ENCODE results near the gene KHK.
A peak's percentile ranks its signal among the peaks of the same experiment; 100 is the strongest.
"Not testable (repeated sequence)": the region's sequence is repeated elsewhere in the genome, so short reads cannot be mapped to it uniquely, and the experiment has no call there.

KHK gene

DNA sequence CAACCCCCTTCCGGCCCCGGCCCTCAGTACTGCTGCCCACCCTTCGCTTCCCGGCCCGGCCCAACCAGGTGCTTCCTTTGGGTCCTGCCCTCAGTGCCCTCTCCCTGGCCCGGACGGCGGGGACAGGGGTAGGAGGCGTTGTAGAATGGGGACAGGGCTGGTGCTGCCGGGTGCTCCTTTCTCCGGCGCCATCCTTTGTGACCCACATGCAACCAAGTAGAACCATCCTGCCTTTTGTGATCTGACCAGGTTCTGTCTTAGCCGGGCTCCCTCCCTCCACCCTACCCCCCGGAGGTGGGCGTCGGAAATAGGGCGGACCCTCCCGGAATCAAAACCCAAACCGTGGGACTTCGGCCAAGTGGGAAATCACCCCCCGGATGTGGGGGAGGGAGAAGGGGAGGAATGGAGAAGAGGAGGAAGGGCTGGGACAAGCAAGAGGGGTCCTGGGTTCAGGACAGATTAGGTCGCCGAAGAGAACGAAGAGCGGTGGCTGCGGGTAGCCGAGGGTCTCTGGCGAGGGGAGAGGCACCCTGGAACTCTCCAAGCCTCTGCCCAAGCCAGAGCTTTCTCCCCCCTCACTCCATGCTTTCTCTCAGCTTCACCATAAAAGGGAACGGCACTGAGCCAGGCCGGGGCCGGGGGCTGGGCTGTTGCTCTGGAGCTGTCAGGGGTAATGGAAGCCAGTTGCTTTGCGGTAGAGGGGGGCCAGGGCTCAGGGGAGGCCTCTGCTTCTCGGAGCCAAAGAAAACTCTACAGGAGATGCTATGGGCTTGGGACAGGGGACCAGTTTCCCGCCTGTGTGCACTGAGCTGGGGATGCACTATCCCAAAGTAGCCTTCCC, 14.4 kb upstream of the KHK start:
- Histone ChIP-seq H3K4me1 (ENCODE audit: low read length) (peaks cover 18% of the 10 kb centered on the region), H3K27ac (ENCODE audit: low read length) (peak overlapping the region; percentile 55), H4K20me1 (ENCODE audit: insufficient read depth, low read length) (no peaks in the 10 kb centered on the region), H3K4me2 (ENCODE audit: low read length) (peak overlapping the region; percentile 94), H3K9ac (ENCODE audit: low read length) (peak overlapping the region; percentile 89), H3K36me3 (replicated peaks; ENCODE audit: low read depth, low read length) (peaks cover 31% of the 10 kb centered on the region), H3K27me3 (ENCODE audit: low read depth, low read length) (peaks cover 8% of the 10 kb centered on the region), H3K79me2 (ENCODE audit: low read length) (peaks cover 31% of the 10 kb centered on the region), H3K4me3 (ENCODE audit: low read length) (peak overlapping the region; percentile 98), H3K9me3 (ENCODE audit: insufficient read depth, low read length) (no peaks in the 10 kb centered on the region), H2AFZ (ENCODE audit: low read depth, low read length) (peak overlapping the region; percentile 84)
- TF ChIP-seq, protein P1, sequence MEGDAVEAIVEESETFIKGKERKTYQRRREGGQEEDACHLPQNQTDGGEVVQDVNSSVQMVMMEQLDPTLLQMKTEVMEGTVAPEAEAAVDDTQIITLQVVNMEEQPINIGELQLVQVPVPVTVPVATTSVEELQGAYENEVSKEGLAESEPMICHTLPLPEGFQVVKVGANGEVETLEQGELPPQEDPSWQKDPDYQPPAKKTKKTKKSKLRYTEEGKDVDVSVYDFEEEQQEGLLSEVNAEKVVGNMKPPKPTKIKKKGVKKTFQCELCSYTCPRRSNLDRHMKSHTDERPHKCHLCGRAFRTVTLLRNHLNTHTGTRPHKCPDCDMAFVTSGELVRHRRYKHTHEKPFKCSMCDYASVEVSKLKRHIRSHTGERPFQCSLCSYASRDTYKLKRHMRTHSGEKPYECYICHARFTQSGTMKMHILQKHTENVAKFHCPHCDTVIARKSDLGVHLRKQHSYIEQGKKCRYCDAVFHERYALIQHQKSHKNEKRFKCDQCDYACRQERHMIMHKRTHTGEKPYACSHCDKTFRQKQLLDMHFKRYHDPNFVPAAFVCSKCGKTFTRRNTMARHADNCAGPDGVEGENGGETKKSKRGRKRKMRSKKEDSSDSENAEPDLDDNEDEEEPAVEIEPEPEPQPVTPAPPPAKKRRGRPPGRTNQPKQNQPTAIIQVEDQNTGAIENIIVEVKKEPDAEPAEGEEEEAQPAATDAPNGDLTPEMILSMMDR (IDR thresholded peaks at IDR 0.05; ENCODE audit: low read depth, low read length) = no peak
- no peak for TF ChIP-seq EZH2phosphoT487 (IDR thresholded peaks at IDR 0.05; ENCODE audit: low read depth)

DNA sequence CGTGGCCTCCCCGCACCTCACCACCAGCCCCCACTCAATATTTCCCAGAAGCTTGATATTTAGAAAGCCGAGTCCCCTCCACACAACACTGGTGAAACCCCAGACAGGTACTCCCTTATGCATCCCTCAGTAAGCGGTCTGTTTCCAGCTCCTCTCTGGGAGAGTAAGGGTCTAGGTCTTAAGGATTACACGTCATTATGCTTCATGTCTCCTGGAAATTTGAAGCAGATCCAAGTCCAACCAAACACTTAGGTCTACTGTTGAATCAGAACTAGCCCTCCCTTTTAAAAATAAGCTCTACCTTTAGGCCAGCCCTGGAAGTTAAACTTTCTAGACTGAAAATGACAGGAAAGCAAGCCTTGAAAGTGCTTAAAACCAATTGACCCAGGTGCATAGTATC, 13.7 kb upstream of the KHK start:
- peaks cover 10% of the 10 kb centered on the region for H3K27me3 ChIP-seq (ENCODE audit: low read depth, low read length)
- H3K4me2 ChIP-seq (ENCODE audit: low read length) = peak overlapping the region; percentile 94
- H3K27ac ChIP-seq (ENCODE audit: low read length) = no peak overlapping the region
- H4K20me1 ChIP-seq (ENCODE audit: insufficient read depth, low read length) = no peaks in the 10 kb centered on the region
- H3K4me1 ChIP-seq (ENCODE audit: low read length) = peaks cover 18% of the 10 kb centered on the region
- no peaks in the 10 kb centered on the region for H3K9me3 ChIP-seq (ENCODE audit: insufficient read depth, low read length)
- H2AFZ ChIP-seq (ENCODE audit: low read depth, low read length) = no peak overlapping the region
- H3K79me2 ChIP-seq (ENCODE audit: low read length) = peaks cover 31% of the 10 kb centered on the region
- peak overlapping the region; percentile 98 for H3K4me3 ChIP-seq (ENCODE audit: low read length)
- H3K36me3 ChIP-seq (replicated peaks; ENCODE audit: low read depth, low read length) = peaks cover 25% of the 10 kb centered on the region
- H3K9ac ChIP-seq (ENCODE audit: low read length) = peak overlapping the region; percentile 89; the same call in 1 of the 2 replicates
- TF ChIP-seq, protein P1 (IDR thresholded peaks at IDR 0.05; ENCODE audit: low read depth, low read length) = no peak
- TF ChIP-seq EZH2phosphoT487 (IDR thresholded peaks at IDR 0.05; ENCODE audit: low read depth) = no peak

DNA sequence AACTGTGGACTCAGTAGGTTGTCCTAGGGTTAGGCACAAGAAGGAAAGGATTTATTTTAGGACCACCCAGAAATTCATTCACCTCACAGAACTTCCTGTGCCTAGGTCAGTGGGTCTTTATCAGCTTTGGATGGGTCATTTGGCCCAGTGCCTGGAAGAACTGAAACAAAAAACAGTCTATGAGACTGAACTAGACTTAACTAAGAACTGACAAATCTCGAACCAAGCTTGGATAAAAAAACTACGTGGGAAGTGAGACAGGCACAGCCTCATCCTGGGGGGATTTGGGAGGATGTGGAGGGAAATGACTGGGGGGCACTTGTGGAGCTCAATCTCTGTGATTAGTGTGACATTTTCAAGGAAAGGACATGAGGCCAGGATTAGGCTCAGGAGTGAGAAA, 12.8 kb upstream of the KHK start:
- H3K79me2 ChIP-seq (ENCODE audit: low read length) = peaks cover 25% of the 10 kb centered on the region
- H3K4me2 ChIP-seq (ENCODE audit: low read length) = no peak overlapping the region
- peaks cover 10% of the 10 kb centered on the region for H3K27me3 ChIP-seq (ENCODE audit: low read depth, low read length)
- no peak overlapping the region for H3K27ac ChIP-seq (ENCODE audit: low read length)
- no peak overlapping the region for H3K4me3 ChIP-seq (ENCODE audit: low read length)
- H3K9me3 ChIP-seq (ENCODE audit: insufficient read depth, low read length) = no peaks in the 10 kb centered on the region
- no peak overlapping the region for H2AFZ ChIP-seq (ENCODE audit: low read depth, low read length)
- H3K4me1 ChIP-seq (ENCODE audit: low read length) = peaks cover 18% of the 10 kb centered on the region
- H4K20me1 ChIP-seq (ENCODE audit: insufficient read depth, low read length) = no peaks in the 10 kb centered on the region
- peaks cover 18% of the 10 kb centered on the region for H3K36me3 ChIP-seq (replicated peaks; ENCODE audit: low read depth, low read length)
- TF ChIP-seq EZH2phosphoT487 (IDR thresholded peaks at IDR 0.05; ENCODE audit: low read depth) = no peak
- TF ChIP-seq, protein P1 (IDR thresholded peaks at IDR 0.05; ENCODE audit: low read depth, low read length) = no peak
- no peak overlapping the region for H3K9ac ChIP-seq (ENCODE audit: low read length)

DNA sequence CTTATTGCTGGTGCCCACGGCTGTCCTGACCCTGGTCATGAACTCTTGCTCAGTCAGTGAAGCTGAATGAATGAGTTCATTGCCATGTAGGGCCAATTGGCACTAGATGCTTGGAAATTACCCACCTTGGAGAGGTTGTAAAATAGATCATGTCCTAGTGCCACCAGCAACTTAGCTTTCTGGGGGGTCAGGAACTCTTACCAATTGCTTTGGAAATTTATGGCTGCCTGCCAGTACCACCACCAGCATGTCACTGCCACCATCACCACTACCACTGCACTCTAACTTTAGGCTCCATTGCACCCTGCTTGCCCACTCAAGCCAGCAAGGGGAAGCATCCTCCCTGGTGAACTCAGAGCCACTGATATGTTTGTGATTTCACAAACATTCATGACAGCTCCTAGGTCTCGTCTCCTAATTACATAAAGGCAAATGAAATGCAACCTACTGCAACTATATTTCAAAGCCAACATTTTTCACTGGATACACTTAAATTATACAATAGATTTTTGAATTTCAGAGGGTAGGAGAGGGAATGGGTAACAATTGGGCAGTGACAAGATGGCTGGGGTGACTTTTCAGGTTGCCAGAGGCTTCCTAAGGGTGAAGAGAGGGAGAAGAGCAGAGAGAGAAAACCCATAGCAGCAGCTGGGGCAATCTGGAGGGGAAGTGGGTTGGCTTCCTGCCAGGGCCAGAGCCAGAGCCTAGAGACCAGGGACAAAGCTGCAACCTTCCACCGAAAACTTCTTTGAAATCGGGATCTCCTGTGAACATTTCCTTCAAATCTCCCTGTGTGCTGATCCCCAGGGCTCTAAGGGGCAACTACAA, 11.6 kb upstream of the KHK start:
- H3K9ac ChIP-seq (ENCODE audit: low read length) = no peak overlapping the region
- no peaks in the 10 kb centered on the region for H3K9me3 ChIP-seq (ENCODE audit: insufficient read depth, low read length)
- peaks cover 17% of the 10 kb centered on the region for H3K4me1 ChIP-seq (ENCODE audit: low read length)
- H3K27me3 ChIP-seq (ENCODE audit: low read depth, low read length) = peaks cover 10% of the 10 kb centered on the region
- TF ChIP-seq, protein P1 (IDR thresholded peaks at IDR 0.05; ENCODE audit: low read depth, low read length) = no peak
- no peak for TF ChIP-seq EZH2phosphoT487 (IDR thresholded peaks at IDR 0.05; ENCODE audit: low read depth)
- H2AFZ ChIP-seq (ENCODE audit: low read depth, low read length) = no peak overlapping the region
- H4K20me1 ChIP-seq (ENCODE audit: insufficient read depth, low read length) = no peaks in the 10 kb centered on the region
- H3K4me2 ChIP-seq (ENCODE audit: low read length) = no peak overlapping the region
- no peak overlapping the region for H3K27ac ChIP-seq (ENCODE audit: low read length)
- H3K36me3 ChIP-seq (replicated peaks; ENCODE audit: low read depth, low read length) = peaks cover 6% of the 10 kb centered on the region
- H3K79me2 ChIP-seq (ENCODE audit: low read length) = peaks cover 15% of the 10 kb centered on the region
- no peak overlapping the region for H3K4me3 ChIP-seq (ENCODE audit: low read length)

DNA sequence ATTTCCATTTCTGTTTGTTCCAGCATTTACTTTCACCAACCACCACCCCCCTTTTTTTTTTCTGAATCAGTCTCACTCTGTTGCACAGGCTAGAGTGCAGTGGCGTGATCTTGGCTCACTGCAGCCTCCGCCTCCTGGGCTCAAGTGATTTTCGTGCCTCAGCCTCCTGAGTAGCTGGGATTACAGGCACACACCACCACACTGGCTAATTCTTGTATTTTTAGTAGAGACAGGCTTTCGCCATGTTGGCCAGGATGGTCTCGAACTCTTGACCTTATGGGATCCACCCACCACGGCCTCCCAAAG, 11.1 kb upstream of the KHK start:
- H3K36me3 ChIP-seq (replicated peaks; ENCODE audit: low read depth, low read length); H3K4me3 ChIP-seq (ENCODE audit: low read length); H3K27ac ChIP-seq (ENCODE audit: low read length); H3K4me2 ChIP-seq (ENCODE audit: low read length); H4K20me1 ChIP-seq (ENCODE audit: insufficient read depth, low read length); H3K9ac ChIP-seq (ENCODE audit: low read length); H2AFZ ChIP-seq (ENCODE audit: low read depth, low read length); H3K9me3 ChIP-seq (ENCODE audit: insufficient read depth, low read length); H3K79me2 ChIP-seq (ENCODE audit: low read length); H3K27me3 ChIP-seq (ENCODE audit: low read depth, low read length): not testable (repeated sequence)
- peaks cover 11% of the 10 kb centered on the region for H3K4me1 ChIP-seq (ENCODE audit: low read length)
